ENCODE data around the gene ADAMTS4. TPM values are rescaled to one million over a fixed set of nuclear protein-coding genes. Genes with fewer than 3 reads are reported as not detected.

Gene ADAMTS4
- total RNA-seq, 1 donor from 2014 or later: 1.0 TPM

DNA sequence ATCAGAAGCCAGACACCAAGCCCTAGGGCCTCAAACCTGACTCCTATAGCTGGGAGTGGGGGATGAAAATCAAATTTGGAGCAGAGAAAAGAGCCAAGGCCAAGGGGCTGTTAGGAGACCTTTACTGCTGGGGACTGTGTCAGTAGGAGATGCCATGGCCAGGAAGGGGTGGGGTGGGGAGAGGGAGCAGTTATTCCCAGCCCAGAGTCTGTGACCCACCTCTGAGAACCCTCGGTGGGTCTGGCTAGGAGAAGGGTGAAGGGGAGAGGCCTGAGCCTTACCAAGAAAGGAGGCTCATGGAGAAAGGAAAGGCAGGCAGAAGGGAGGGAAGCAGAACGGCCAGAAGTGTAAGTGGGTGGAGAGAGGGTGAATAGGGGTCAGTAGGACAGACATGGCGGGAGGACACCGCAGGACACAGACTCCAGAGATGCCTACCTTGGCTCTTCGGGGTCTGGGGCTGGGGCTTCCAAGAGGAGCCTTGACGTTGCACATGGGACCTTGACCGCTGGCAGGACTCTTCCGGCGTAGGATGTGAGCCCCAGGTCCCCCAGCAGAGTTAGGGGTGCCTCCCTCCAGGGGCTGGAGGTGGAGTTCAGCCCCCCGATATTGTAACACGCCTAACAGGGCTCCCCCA lies 1.2 kb downstream of the ADAMTS4 start:
- intact Hi-C loops (cut with micrococcal nuclease): no loop called here

DNA sequence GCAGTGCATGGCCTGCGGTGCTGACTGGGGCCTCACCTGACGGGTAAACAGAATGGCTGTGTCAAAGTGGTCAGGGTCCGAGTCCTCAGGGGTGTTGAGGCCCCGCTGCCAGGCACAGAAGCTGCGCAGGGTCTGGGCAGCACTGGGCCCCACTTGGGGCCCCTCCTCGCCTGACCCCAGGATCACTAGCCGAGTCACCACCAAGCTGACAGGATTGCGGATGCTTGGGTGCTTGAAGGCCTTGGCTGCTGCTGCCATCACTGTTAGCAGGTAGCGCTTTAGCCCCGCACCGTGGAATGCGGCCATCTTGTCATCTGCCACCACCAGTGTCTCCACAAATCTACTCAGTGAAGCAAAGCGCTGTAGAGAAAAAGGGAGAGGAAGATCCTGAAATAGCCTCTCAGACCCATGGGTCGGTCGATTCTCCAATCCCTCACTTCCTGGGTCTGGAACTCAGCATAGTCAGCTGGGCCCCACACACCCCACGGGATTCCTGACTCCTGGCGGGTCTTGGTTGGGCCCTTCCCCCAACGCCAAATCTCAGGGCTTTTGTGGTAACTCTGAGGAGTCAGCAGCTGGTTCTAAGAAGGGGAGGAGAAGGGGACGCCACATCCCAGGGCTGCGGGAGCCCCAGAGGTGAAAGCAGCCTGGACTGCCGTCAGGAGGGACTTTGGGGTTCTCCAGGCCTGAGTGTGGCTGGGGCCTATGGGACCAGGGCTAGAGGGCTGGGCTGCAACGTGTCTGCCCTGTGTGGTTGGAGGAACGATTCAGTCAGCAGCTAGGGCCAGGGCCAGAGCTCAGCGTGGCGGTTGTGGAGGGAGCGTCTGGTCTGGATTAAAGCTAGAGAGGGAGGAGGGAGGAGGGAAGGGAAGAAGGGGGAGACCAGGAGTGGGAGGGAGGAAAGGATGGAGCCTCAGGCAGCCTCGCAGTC lies 2.1 kb downstream of the ADAMTS4 start:
- intact Hi-C loops (cut with micrococcal nuclease): no loop called here

DNA sequence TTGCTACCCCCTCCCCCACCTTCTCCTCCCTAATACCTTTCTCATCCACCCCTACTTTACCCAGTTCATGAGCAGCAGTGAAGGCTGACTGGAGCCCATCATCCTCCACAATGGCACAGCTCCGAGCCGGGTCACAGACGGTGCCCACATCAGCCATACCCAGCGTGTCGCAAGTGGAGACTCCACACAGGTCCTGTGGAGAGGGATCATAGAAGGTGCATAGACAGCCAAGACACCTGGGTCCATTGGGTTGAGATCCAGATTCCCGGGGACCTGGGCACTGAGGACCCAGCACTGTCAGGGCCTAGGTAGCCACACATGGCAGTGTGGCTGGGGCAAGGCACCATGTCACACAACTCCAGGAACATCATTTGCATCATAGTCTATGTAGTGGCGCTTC lies 2.7 kb downstream of the ADAMTS4 start:
- intact Hi-C loops (cut with micrococcal nuclease): no loop called here

DNA sequence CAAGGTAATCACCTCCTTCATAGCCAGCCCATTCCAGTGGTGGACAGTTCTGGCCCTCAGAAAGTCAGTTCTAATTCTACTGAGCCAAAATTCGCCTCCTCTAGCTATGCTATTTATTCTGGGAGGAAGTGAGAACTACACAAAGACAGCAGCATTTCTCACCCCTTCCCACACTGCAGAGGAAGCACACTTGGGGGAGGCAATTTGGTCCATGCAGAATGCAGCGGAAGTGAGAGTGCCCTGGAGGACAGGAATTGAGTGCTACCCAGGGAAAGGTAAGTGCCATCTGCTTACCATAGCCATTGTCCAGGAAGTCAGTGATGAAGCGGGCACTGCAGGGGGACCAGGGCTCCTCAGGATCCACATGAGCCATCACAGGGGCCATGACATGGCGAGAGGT lies 3.7 kb downstream of the ADAMTS4 start:
- intact Hi-C loops (cut with micrococcal nuclease): no loop called here

DNA sequence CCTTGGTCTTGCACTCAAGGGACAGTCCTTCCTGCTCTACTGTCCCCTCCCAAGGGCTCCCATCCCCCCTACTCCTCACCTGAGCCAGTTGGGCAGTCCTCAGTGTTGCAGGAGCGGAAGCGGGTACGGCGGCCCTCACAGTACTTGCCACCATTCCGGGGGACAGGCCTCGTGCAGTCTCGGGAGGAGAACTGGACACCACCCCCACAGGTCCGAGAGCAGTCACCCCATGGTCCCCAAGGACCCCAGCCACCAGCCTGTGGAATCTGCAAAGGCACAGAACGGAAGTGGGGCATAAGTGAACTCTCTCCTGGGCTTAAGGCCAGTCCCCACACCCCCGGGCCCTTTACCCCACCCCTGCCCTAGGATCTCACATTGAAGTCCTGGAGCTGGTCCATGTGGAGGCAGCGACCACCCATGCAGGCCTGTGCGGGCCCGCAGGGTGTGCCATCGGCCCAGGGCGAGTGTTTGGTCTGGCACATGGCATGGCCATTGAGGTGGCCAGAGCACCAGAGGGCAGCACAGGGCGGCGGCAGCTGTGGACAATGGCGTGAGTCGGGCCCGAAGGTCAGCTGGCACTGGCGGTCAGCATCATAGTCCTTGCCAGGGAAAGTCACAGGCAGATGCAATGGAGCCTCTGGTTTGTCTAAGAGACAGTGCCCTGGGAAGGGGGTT lies 5.2 kb downstream of the ADAMTS4 start:
- intact Hi-C loops (cut with micrococcal nuclease): no loop called here

DNA sequence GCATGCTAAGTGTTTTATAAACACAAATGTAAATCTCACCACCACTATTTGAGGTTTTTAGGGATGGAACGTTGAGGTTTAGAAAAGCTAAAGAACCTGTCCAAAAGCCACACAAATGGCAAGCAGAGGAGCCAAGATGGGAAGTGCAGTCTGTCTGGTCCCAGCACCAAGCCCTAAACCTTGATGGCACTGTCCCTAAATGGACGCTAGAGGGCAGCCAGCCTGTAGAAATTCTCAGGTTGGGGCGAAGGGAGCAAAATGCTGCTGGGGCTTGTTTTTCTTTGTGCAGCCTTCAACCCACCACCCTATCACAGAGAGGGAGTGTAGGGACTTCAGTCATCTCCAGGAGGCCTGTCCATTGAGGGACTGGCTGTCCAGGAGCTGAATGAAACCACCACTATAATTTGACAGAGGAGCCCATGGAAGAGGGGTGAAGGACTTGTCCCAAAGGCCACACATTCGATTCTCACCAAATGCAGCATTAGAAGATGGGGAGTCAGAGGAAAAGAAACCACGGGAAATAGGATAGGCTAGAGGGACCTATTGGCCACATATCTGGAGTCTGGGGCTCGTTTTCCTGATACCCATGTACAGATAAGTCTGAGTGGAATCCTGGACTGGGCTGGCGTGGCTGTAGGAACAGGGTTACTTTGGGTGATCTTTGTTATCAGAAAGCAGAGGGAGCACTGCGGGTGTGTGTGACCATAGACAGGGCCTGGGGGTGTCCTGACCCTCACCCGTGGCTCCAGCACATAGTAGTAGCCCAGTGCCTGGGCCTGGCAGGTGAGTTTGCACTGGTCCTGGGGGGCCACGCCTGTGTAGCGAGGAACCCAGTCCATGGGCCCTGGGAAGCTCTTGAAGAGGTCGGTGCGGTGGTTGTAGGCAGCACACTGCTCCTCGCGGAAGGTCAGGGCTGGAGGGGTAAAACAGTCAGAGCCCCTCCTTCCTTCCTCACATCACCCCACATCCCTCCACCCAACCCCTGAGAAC lies 6.1 kb downstream of the ADAMTS4 start:
- intact Hi-C loops (cut with micrococcal nuclease): loop anchor here (1.0 kb wide), 3 partner anchors 10 to 190 kb away; no protein-coding TSS in a partner anchor

DNA sequence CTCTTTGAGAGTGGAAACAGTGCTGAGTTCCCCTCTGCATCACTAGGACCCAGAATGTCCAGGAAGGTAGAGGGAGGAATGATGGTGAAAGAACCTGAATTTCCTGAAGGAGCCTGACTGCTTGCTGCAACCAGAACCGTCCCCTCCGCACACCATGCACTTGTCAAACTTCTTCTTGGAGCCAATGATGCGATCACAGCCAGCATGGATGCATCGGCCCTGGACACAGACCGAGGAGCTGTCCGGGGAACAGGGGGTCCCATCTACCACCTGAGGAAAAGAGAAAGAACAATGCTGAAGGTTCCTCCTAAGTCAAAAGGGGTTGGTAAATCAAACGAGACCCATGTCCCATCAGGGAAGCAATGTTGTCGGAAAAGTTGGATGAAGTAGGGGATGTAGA lies 6.9 kb downstream of the ADAMTS4 start:
- intact Hi-C loops (cut with micrococcal nuclease): loop anchor here (1.0 kb wide), 3 partner anchors 10 to 190 kb away; no protein-coding TSS in a partner anchor

DNA sequence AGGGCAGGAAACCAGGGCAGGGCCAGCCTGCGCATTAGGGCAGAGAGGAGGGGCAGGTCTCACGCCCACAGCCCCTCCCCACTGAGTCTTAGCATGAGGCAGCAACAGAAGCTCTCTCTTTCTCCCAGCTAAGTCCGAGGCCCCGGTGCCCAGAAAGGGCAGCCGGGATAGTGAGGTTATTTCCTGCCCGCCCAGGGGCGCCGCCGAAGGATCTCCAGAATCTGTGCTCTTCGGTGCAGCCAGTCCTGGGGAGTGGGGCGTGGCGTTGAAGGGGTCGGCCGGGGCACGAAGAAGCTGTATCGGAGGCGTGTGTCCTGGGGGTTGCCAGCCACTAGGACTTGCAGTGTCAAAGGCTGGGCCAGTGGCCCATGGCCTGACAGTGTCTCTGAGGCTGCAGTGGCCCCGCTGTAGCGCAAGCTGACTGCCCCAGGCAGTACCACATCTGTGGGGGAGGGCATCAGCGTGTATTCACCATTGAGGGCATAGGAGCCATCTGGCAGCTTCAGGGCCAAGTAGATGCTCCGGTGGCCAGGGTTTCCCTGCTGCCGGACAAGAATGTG lies 7.8 kb downstream of the ADAMTS4 start:
- intact Hi-C loops (cut with micrococcal nuclease): no loop called here

DNA sequence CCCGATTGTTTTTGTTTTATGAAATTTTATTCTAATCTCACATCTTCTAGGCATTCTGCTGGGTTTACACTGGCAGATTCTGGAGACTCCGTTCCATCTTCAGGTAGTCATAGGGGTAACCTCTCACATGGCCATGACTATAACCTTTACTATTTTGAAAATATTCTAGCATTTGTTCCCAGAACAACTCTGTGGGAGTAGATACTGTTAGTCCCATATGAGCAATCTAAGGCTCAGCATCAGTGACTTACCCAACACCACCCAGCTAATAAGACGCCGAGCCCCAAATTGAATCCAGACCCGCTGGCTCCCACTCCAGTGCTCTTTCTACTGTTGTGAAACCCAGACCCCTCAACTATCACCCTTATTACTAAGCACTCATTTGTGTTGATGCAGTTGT lies 9.8 kb downstream of the ADAMTS4 start:
- intact Hi-C loops (cut with micrococcal nuclease): loop anchor here (5.0 kb wide), 1 partner anchor 118 kb away; the partner anchor contains the start of gene MPZ

DNA sequence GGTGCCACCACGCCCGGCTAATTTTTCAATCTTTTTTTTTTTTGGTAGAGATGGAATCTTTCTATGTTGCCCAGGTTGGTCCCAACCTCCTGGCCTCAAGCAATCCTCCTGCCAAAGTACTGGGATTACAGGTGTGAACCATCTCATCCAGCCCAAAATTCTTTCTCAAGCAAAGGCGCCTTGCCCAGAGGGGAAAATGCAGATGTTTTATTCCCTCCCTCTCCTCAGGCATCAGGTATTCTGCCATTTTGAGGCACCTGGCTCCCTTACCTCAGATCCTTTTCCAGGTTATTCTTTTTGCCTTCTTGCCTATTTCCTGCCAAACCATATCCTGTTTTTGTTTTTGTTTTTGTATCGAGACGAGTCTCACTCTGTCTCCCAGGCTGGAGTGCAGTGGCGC lies 10.5 kb downstream of the ADAMTS4 start:
- intact Hi-C loops (cut with micrococcal nuclease): loop anchor here (5.0 kb wide), 1 partner anchor 119 kb away; the partner anchor contains the start of gene MPZ

DNA sequence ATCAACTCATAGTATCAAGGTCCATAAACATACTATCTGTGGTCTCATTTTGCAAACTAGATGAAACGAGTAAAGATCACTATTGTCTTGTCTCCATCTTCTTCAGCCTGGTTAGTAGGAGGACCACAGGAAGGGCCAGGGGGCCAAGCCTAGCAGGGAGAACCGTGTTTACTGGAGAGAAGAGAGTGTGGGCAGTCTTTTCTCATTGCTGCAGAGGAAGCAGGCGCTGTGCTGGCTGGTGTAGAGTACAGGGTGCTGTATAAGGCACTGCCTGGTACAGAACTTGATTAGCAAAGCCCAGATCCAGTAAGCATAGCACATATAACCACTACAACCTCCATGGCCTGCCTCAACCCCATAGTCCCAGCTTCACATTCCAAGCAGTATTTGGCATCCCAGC lies 11.5 kb downstream of the ADAMTS4 start:
- intact Hi-C loops (cut with micrococcal nuclease): loop anchor here (5.0 kb wide), 1 partner anchor 120 kb away; the partner anchor contains the start of gene MPZ

DNA sequence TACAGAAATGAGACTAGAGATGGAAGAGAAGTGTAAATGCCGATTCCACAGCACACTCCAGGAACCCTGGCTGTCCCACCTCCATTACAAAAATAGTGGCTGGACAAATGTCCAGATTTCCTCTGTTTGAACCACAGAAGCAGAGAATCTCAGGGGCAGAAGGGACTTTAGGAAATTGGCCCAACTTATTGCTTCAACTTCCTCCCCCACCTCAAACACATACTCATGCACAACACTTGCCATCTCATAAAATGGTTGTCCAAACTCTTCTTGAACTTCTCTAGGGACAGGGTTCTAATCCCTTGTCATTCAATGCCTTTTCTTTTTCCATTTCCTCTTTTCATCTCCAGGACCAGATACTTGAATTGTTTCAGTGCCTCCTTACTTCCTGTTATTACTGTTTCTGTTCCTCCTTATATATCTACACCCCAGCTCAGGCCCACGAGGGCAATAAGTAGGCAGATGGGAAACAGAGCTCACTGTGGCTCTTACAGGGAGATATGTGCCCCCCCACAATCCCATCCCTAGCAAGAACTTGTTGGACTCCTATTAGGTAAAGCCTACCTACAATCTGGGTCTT lies 13.0 kb downstream of the ADAMTS4 start:
- intact Hi-C loops (cut with micrococcal nuclease): loop anchor here (1.0 to 5.0 kb wide), 6 partner anchors 9 to 843 kb away; partner anchors contain the start of genes B4GALT3, COPA, MPZ and NCSTN

DNA sequence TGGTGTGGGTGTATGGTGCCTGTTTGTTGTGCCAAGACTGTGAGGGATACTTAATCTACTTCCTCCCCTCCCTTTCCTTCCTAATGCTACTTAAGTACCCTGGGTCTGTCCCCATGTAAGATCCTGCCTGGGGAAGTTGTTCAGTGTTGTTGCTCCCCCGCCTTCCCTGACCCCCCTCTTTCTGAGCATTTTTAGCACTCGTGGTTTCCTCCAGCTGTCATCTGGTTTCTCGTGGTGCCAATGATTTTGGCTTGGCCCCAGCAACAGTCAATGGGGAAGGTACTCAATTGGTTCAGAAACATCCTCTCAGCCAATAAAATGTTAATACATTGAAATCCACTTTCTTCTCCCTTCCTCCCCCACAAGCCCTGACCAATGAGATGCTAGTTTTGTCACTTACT lies 13.6 kb downstream of the ADAMTS4 start:
- intact Hi-C loops (cut with micrococcal nuclease): loop anchor here (1.0 to 5.0 kb wide), 6 partner anchors 8 to 842 kb away; partner anchors contain the start of genes B4GALT3, COPA, MPZ and NCSTN

DNA sequence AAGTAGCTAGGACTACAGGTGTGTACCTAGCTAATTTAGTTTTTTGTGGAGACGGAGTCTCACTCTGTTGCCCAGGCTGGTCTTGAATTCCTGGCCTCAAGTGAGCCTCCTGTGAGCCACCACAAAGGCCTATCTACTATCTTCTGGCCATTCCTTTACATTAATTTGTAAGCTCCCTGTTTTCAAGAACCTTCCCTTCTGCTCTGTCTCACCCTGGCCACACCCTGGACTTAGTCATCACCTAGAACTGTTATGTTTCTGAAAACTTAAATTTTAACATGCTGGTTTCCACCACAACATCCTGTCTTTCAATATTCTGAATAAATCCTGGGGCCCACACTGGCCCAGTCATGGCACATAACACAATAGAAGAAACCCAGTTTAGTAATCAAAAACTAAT lies 16.6 kb downstream of the ADAMTS4 start:
- intact Hi-C loops (cut with micrococcal nuclease): loop anchor here (1.0 kb wide), 1 partner anchor 10 kb away; no protein-coding TSS in a partner anchor

DNA sequence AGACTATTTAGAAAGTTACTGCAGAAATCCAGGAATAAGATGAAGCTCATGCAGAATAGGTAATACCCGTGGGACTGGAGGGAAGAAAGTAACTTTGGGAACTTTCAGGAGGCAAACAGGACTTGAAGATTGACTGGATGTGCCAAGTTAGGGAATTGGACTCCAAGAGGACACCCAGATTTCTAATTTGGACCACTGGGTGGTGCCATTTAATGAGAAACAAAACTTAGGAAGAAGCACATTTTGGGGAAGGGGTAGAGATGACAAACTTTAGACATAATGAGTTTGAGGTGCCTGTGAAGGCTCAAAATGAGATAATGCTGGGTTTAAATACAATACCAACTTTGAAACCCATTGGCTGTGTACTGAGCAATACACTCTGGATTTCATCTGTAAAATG lies 18.2 kb downstream of the ADAMTS4 start:
- intact Hi-C loops (cut with micrococcal nuclease): no loop called here

DNA sequence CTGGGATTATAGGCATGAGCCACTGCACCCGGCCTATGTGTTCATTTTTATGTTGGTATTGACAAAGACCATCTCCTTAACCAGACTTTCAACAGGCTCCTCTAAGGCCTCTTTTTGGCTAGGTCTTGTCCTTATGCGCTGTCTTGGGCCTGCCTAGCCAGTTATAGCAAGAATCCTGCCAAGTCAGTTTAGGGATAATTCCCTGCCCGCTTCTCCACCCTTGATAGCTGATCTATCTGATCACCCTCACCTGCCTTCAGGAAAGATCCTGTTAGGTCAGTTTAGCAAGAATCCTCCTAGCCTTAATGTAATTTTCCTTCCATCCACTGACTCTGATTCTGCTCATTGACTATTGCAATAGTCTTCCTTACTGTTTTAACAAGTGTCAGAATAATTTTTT lies 19.2 kb downstream of the ADAMTS4 start:
- intact Hi-C loops (cut with micrococcal nuclease): no loop called here

DNA sequence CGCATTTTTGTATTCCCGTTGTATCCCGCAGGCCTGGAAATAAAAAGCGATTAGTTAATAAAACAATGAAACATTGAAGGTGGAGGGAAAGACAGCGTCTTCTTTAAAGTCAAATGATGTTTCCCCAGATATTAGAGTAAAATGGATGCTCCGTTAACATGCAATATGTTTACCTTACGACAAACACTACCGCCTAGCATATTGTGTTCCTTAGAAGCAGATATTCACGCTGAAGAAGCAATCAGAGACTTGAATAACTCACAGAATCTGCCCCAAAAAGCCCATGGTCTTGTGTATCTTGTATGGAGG lies 21.0 kb downstream of the ADAMTS4 start:
- intact Hi-C loops (cut with micrococcal nuclease): loop anchor here (1.0 kb wide), 3 partner anchors 7 to 47 kb away; partner anchors contain the start of gene PPOX

DNA sequence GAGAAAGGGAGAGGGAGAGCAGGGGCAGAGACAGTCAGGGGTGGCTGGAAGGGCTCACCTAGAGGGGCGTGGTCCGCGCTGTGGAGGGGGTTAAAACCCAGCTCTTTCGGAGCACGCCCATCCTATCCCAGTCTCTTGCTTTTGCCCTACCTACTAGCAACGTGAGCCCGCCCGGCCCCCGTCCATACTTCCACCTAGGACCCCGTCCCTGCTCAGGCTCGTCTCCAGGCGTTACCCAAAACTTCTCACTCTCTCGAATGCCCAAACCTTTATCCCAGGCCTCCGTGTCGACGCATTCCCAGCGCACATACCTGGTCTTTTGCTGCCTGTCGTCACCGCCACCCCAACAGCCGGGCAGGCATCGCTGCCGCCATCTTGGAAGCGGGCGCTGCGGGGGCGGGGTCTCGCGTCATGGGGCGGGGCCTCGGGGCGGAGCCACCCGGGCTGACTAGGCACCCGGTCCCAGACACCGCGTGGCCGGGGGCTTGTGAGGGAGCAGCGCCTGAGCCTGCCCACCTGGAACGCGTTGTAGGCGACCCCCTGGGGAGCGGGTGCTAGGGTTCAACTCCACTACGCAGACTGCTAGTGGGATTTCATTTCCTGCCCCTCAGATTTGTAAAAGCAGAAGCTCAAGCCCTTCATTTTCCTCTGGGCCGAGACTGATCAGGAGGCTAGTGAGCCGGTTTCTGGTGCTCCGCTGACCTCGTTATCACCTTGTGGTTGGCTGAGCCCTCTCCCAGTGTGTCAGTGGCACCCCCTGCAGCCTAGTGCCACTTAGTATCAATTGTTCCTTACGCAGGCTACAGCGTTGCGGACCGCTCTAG lies 21.5 kb downstream of the ADAMTS4 start, which contains the start of gene B4GALT3:
B4GALT3 (minus strand) TSS at position 396 of the 824 bp plus-strand sequence. CDS start 1,447 bp downstream, outside the sequence.
- intact Hi-C loops (cut with micrococcal nuclease): loop anchor here (1.0 kb wide), 3 partner anchors 8 to 48 kb away; partner anchors contain the start of gene PPOX

Measured in T-helper 2 cell treated with Interferon-gamma antibody and Interleukin-4, amounts not matched to agents 100 ng/mL and 5 ng/mL, for 36 hours (primary cell).